Mononuclear cell (primary cell): Measurements from ENCODE around the gene MICAL2. TPM values are rescaled to one million over a fixed set of nuclear protein-coding genes. Genes with fewer than 3 reads are reported as not detected.

Experiments
- H3K27me3 ChIP-seq: 2 replicates; pipeline ENCODE4 v1.6.0; 2011; ENCODE audit warnings: low read length, control low read depth; ENCODE audit not compliant: insufficient read depth
- H3K4me1 ChIP-seq: 2 replicates; pipeline ENCODE4 v1.5.1; 2011; ENCODE audit warnings: mild to moderate bottlenecking, low read length, control low read depth; ENCODE audit not compliant: insufficient read depth
- H3K4me3 ChIP-seq: 2 replicates; pipeline ENCODE4 v1.5.1; 2011; ENCODE audit warnings: mild to moderate bottlenecking, low read length, moderate library complexity
- H3K9me3 ChIP-seq: 2 replicates; pipeline ENCODE4 v1.5.1; 2011; ENCODE audit warnings: low read depth, mild to moderate bottlenecking, control low read depth, low read length
- total RNA-seq: library from RNA; depleted of rRNA; stranded (reverse); fragments of >200 nt; gene quantifications from one replicate; pipeline ENCODE4 v1.2.3, GENCODE V29; 2012

Gene MICAL2
- total RNA-seq, 1 donor = 14.5 TPM

DNA sequence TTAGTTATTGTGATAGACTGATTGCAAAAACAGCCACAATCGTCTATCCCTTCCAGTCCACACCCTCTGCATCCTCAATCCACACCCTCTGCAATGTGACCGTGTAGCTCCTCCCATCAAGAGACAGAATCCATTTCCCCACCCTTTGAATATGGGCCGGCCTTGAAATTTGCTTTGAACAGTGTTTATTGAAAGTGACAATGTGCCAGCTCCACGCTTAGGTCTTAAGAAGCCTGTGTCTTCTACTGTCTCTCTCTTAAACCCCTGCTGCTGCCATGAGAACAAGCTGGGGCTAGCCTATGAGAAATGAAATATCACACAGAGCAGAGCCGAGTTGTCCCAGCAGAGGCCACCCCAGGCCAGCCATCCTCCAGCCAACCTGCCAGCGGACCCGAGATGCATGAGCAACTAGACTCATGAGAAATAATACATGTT lies 22.3 kb upstream of the MICAL2 start:
- no peak overlapping the region for H3K4me3 ChIP-seq

DNA sequence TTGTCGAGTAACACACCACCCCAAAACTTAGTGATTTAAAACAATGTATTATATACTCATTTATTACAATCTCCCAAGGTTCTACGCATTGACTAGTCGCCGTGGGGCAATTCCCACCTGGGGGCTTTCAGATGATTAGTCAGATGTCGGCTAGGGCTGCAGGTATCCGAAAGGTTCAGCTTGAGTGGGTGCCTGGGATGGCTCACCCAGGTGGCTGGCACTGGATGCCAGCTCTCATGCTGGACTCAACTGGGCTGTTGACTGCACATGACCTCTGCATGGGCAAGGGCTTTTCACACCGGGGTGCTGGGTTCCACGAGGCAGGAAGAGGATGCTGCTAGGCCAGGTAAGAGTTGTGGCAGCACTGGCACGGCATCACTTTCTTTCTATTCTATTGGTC lies 21.9 kb upstream of the MICAL2 start:
- Histone ChIP-seq H3K9me3 (no peaks in the 10 kb centered on the region), H3K27me3 (no peaks in the 10 kb centered on the region), H3K4me3 (no peak overlapping the region), H3K4me1 (peaks cover 75% of the 10 kb centered on the region)

More for the DNA sequence above, 22.3 kb upstream of the MICAL2 start:
- H3K27me3 ChIP-seq = no peaks in the 10 kb centered on the region
- no peaks in the 10 kb centered on the region for H3K9me3 ChIP-seq
- H3K4me1 ChIP-seq = peaks cover 75% of the 10 kb centered on the region

DNA sequence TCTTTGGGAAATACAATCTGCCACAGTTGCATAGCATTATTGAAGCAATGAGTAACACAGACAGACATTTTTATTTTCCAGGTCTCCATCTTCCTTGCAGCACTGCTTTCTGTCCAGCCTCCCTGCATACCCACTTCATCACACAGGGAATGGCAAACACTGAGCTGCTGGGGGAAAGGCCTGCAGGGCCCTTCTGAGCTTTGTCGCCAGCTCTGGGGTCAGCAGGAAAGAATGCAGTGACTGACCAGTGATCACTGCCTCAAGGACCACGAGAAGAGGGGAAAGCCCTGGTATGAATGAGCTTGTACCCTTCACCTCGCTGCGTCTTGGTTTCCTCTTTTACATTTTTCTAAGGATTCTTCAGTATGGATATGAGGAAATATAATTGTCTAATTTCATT lies 21.3 kb upstream of the MICAL2 start:
- no peaks in the 10 kb centered on the region for H3K27me3 ChIP-seq
- H3K4me3 ChIP-seq = no peak overlapping the region
- H3K9me3 ChIP-seq = no peaks in the 10 kb centered on the region
- peaks cover 75% of the 10 kb centered on the region for H3K4me1 ChIP-seq

DNA sequence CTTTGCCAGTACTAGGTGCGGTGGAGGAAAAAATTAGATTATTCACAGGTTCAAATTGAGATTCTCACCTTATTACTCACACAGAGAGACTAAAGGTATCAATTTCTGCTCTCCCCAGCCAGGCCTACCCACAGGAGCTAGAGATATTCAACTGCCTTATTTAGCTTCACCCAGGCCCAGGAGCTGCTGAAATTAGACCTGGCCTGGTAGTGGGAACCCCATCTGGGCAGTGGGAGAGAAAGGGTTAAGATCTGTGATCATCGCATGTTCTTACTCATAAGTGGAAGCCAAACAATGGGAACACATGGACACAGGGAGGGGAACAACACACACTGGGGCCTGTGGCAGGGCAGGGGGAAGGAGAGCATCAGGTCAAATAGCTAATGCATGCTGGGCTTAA lies 20.9 kb upstream of the MICAL2 start:
- Histone ChIP-seq H3K9me3 (no peaks in the 10 kb centered on the region), H3K4me1 (peaks cover 75% of the 10 kb centered on the region), H3K27me3 (no peaks in the 10 kb centered on the region), H3K4me3 (no peak overlapping the region)

DNA sequence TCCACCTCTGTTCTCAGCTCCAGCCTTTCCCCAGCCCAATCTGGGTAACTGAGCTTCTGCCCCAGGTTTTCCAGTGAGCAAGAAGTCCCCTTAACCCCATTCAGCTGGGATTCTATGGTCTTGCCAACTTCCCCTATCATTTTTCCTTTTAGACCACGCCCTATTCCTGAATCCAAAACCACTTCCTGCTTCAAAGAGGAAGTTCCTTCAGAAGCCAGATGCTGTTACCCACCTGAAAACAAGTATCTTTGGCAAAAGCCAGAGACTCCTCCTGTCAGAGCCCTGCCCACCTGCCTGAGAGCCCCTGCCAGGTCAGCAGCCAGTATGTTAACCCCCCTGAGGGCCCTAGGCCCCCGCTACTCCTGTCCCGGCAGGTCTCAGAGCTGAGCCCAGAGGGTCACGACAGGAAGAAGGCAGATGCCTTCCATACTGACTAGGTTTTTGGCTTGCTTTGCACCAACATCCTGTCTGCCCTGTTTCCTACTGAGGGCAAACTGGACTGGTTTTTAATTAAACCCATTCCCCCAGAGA lies 20.3 kb upstream of the MICAL2 start:
- H3K4me1 ChIP-seq = peaks cover 74% of the 10 kb centered on the region
- H3K9me3 ChIP-seq = no peaks in the 10 kb centered on the region
- no peak overlapping the region for H3K4me3 ChIP-seq
- H3K27me3 ChIP-seq = no peaks in the 10 kb centered on the region

DNA sequence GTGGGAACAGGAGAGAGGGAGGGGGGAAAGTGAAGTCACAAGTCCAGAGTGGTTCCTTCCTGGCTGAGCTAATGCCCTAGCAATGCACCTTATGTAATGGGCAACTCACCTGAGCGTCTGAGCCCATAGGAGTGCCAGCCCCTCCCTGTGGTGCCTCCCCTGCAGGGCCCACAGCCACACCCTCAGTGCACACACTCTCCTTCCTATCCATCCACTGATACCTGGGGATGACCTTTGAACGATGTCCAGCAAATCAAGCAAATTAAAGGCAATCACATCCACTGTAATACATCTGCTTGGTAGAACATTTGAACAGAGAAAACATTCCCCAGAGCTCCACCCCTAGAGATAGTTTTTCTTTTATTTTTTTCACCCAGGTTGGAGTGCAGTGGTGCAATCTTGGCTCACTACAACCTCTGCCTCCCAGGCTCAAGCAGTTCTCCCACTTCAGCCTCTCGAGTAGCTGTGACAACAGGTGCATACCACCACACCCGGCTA lies 19.6 kb upstream of the MICAL2 start:
- H3K27me3 ChIP-seq = no peaks in the 10 kb centered on the region
- H3K9me3 ChIP-seq = no peaks in the 10 kb centered on the region
- H3K4me3 ChIP-seq = no peak overlapping the region
- peaks cover 67% of the 10 kb centered on the region for H3K4me1 ChIP-seq

DNA sequence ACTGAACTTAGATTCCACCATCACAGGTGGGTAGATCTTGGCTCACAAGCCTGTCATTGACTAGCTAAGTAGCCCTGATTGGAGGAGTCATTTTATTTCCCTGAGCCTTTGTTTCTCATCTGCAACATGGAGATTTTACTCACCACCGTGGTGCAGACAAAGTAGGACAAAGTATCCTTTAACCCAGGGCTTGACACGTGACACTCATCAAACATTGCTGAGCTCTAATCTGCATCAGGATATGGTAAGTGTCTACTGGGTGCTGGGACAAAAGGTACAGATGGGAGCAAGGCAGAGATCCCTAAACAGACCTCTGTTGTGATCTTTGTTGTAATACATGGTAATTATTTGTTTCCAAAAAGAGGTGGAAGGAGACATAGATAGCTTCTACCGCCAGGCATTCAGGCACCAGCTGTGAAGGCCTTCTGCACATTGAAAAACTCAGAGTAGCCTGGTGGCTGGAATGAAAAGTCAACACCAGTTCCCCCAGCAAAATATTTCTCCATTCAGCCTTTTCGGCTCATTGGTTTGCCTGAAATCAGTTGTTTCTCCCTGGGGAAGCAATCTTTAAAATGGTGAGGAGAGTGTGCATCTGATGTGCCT lies 18.3 kb upstream of the MICAL2 start:
- Histone ChIP-seq H3K27me3 (no peaks in the 10 kb centered on the region), H3K9me3 (no peaks in the 10 kb centered on the region), H3K4me3 (no peak overlapping the region), H3K4me1 (peaks cover 55% of the 10 kb centered on the region)

DNA sequence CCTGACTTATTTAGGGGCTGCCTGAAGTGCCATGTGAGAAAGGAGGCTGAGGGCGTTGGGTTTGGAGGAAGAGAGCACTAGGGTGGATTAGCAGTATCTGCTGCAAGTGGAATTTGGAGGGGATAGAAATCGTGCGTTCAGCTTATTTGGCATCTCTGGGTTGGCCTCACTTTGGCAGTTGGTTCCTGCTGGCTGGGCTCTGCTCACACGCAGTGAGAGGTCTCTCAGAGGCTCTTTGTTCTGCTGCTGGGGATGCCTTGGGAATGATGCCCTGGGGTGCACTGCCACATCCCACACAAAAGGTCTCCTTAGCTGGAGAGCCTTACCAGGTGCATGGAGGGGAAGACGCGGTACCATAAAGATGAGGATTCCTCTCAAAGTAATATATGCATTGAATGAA lies 17.7 kb upstream of the MICAL2 start:
- Histone ChIP-seq H3K9me3 (no peaks in the 10 kb centered on the region), H3K4me1 (peaks cover 50% of the 10 kb centered on the region), H3K4me3 (no peak overlapping the region), H3K27me3 (no peaks in the 10 kb centered on the region)

DNA sequence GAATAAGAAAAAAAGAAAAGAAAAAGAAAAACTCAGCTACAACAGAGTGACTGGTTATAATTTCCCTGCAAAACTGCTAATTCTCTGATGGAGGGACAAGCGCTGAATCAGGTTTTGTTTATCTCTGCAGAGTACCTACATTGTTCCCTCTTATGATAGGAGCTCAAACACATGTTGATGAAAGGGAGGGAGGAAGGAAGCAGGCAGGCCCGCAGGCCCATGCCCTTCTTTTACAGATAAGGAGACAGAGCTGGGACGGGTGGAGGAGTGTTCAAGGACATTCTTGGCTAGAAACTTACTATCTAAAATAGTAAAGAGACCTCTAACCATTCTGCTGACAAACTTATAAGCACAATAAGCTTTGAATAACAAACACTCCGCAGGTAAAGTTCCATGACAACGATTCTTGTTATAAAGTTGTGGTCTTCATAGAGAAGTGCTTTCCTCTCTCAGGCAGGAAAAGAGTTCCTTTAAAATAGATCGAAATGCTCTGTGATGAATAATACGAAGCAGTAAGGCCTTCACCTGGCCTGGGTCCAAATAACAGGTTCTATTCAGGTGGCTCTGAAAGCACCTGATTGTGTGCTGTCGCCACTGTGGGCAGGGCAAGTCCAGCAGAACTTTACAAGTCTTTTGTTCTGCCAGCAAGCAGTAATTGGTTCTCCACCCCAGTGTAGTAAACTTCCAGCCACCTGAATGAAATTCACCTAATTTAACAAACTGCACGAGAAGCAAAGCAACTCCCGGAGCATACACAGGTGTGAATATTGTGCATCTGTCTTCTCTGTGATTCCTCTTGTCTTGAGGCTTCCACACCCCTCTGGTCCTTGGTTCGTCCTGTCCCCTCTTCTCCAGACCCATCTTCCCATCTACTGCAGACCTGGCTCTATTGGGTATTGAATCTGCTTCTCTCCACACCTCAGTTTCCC lies 15.3 kb upstream of the MICAL2 start:
- H3K4me1 ChIP-seq = peaks cover 50% of the 10 kb centered on the region
- H3K4me3 ChIP-seq = no peak overlapping the region
- no peaks in the 10 kb centered on the region for H3K9me3 ChIP-seq
- H3K27me3 ChIP-seq = no peaks in the 10 kb centered on the region

DNA sequence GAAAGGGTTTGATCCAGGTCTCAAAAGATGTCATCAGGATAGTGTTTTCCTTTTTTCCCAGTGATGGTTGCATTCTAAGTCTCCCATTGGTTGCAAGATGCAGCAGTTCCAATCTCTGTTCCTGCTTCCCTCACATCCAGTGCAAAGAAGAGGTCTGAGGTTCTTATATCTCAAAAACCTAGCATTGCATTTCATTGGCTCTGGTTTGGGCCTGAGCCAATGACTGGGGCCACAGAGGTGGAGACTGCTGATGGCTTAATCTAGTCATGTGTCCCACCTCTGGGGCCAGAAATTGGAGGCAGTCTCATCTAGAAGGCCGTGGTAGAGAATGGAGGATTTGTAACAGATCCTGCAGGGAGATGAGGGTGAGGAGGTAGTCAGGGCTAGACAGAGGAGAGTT lies 13.2 kb upstream of the MICAL2 start:
- Histone ChIP-seq H3K4me1 (peaks cover 29% of the 10 kb centered on the region), H3K27me3 (no peaks in the 10 kb centered on the region), H3K9me3 (no peaks in the 10 kb centered on the region), H3K4me3 (no peak overlapping the region)

DNA sequence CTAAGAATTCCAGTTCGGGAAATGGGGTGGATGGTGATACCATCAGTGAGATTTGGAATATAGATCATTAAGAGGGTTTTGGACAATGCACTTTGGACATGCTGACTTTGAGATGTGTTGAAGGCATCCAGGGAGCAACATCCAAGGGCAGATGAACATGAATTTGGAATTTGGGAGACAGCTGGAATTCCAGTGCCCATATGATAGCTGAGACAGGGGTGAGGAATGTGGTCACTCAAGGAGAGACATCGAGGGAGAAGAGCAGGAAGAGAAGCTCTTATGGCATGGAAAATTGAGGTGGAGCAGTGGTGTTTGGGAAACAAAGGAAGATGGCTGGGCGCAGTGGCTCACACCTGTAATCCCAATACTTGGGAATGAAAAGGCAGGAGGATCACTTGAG lies 11.8 kb upstream of the MICAL2 start:
- Histone ChIP-seq H3K27me3 (no peaks in the 10 kb centered on the region), H3K4me1 (peaks cover 26% of the 10 kb centered on the region), H3K9me3 (no peaks in the 10 kb centered on the region), H3K4me3 (no peak overlapping the region)

DNA sequence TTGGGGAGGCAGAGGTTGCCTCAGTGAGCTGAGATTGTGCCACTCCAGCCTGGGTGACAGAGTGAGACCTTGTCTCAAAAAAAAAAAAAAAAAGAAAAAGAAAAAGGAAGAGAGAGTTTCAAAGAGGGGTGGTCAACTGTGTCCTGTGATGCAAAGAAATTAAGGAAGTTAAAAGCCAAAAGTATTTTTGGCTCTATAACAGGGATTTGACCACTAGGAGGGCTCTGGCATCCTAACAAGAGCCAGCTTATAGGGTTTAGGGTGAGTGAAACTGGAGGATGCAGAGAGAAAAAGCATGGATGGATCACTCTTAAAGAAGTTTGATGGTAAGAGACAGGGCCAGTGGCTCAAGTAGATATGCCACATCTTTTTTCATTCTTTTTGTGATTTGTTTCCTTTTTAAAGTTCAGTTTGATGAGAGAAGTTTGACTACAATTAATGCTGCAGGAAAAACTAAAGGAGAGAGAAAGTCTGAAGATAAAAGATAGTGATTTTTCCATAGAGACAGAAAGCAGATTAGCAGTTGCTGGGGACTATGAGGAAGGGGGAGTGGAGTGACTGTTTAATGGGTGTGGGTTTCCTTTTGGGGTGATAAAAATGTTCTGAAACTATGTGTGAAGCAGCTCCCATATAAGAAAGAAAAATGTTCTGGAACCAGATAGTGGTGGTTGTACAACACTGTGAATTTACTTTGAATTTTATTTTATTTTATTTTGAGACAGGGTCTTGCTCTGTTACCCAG lies 11.1 kb upstream of the MICAL2 start:
- peaks cover 26% of the 10 kb centered on the region for H3K4me1 ChIP-seq
- no peaks in the 10 kb centered on the region for H3K9me3 ChIP-seq
- no peaks in the 10 kb centered on the region for H3K27me3 ChIP-seq
- H3K4me3 ChIP-seq = no peak overlapping the region

DNA sequence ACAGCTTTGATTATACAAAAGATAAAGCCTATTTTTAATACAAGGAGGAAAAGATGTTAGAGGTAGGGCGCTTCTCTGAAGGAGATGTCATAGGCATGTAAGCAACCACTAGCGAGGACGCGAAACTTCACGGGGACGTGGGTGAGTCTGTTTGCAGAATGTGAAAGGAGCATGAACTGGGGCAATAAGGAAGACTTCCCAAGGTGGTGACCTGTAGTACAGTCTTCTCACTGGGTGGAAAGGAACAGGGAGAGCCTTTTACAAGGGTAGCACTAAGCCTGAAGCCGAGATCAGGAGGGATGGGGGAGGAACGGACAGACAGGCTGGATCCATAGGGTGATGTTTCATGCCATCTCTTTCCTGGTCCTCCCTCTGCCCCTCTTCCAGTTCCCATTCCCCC lies 10.0 kb upstream of the MICAL2 start:
- Histone ChIP-seq H3K4me3 (no peak overlapping the region), H3K4me1 (peaks cover 26% of the 10 kb centered on the region), H3K9me3 (no peaks in the 10 kb centered on the region), H3K27me3 (no peaks in the 10 kb centered on the region)

DNA sequence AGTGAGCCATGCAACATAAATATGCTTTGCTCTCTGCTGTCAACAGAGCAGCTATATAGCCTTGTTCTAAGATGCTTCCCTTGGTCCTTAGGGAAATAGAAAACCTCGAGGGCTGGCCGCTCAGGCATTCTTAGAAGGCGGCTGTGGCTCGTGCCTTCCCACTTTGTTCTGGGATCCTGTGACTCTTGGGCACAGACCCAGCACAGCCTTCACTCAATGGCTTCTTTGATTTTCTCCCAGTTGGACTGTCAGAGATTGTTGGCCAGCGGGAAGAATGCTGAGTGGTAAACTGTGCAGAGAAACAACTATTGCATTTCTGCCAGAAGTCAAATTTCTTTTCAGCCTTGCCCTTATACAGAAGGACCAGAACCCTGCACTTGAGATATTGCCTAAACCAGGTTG lies 9.5 kb upstream of the MICAL2 start:
- Histone ChIP-seq H3K27me3 (no peaks in the 10 kb centered on the region), H3K4me1 (peaks cover 26% of the 10 kb centered on the region), H3K4me3 (no peak overlapping the region), H3K9me3 (no peaks in the 10 kb centered on the region)

DNA sequence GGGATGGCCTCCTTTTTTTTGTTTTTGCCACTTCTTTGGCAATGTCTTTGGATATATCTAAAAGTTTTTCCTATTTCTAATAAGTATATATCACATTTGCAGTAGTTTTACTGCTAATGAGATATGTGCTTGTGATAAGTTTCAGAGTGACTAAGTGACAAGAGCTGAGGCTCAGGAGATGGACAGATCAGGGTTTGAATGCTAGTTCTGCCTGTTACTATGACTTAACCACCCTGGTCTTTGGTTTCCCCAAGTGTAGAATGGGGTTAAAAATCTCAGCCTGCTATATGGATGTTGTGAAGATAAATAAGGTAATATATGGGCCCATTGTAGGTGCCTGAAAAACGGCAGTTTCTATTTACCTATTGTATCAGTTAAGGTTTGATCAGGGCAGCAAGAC lies 9.1 kb upstream of the MICAL2 start:
- Histone ChIP-seq H3K4me3 (no peak overlapping the region), H3K4me1 (peaks cover 26% of the 10 kb centered on the region), H3K27me3 (no peaks in the 10 kb centered on the region), H3K9me3 (no peaks in the 10 kb centered on the region)
